Thymus (tissue), 11 donors: Measurements from ENCODE around the gene TMEM138. TPM values are rescaled to one million over a fixed set of nuclear protein-coding genes. Genes with fewer than 3 reads are reported as not detected.

Source experiments
- DNase-seq, 9 donors: peaks; one replicate each; pipeline ENCODE4 v3.0.0-alpha.2; 2013; ENCODE audit warnings: low spot score in 9 of 9, low read depth in 6 of 9, missing footprints in 1 of 9
- H3K27ac ChIP-seq, 2 donors: one replicate each; pipeline ENCODE4 v1.5.1; 2013; ENCODE audit warnings: control low read depth in 1 of 2, low read depth in 1 of 2, low read length in 1 of 2, mild to moderate bottlenecking in 1 of 2, moderate library complexity in 1 of 2
- H3K27me3 ChIP-seq, 2 donors: one replicate each; pipeline ENCODE4 v1.5.1; 2013; ENCODE audit warnings: low read length in 1 of 2; ENCODE audit not compliant: control insufficient read depth in 2 of 2, insufficient read depth in 1 of 2
- H3K36me3 ChIP-seq, 2 donors: one replicate each; pipeline ENCODE4 v1.5.1; 2013; ENCODE audit warnings: low read length in 1 of 2, mild to moderate bottlenecking in 1 of 2, moderate library complexity in 1 of 2; ENCODE audit not compliant: control insufficient read depth in 2 of 2, insufficient read depth in 2 of 2
- H3K4me1 ChIP-seq, 2 donors: one replicate each; pipeline ENCODE4 v1.5.1; 2013; ENCODE audit warnings: low read length in 2 of 2; ENCODE audit not compliant: control insufficient read depth in 2 of 2, insufficient read depth in 2 of 2
- H3K4me3 ChIP-seq, 2 donors: one replicate each; pipeline ENCODE4 v1.5.1; 2013; ENCODE audit warnings: low read length in 2 of 2, control low read depth in 1 of 2, mild to moderate bottlenecking in 1 of 2
- H3K9me3 ChIP-seq, 2 donors: one replicate each; pipeline ENCODE4 v1.5.1; 2013; ENCODE audit warnings: low read length in 1 of 2, mild to moderate bottlenecking in 1 of 2; ENCODE audit not compliant: control insufficient read depth in 2 of 2, insufficient read depth in 1 of 2
- WGBS: extraction: QIAGEN DNeasy Blood & Tissue Kit; methylation state at CpG from one replicate; pipeline ENCODE4 v1.1.7; 2013; 5-methylcytosine and 5-hydroxymethylcytosine counted together
- polyA plus RNA-seq: library from polyadenylated mRNA; stranded (reverse); fragments of 200-250 nt; gene quantifications from one replicate; pipeline ENCODE4 v1.2.3, GENCODE V29; 2013
- total RNA-seq: library from RNA; stranded (reverse); fragments of 120-200 nt; gene quantifications from one replicate; pipeline ENCODE4 v1.2.4, GENCODE V29; 2013
- donor health status: healthy.

Gene TMEM138
- total and polyA plus RNA-seq, 2 donors: 26.3 to 53.3 TPM

DNA sequence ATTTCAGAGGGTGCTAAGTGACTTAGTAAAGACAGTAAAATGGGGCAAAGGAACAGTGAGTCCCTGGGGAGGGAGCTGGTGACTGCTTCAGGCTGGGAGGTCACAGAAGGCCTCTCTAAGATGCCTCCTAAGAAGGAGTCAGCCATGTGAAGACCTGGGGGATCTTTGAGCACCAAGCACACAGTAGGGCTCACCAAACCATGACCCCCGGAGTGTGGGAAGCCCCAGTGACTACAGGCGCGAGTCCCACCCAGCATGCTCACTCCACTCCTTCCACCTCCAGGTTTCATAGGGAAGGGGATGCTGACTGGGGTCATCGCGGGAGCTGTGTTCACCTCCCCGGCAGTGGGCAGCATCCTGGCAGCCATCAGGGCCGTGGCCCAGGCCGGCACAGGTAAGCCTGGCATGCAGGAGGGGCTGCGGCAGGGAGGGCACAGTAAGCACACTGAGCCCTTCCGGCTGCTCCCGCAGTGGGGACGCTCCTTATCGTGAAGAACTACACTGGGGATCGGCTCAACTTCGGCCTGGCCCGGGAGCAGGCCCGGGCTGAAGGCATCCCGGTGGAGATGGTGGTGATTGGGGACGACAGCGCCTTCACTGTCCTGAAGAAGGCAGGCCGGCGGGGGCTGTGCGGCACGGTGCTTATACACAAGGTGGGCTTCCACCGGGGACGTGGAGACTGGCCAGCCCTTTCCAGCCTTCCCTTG is 23.2 kb upstream of the TMEM138 start:
- Histone ChIP-seq H3K36me3 (peaks cover 0 to 5% of the 10 kb centered on the region in 2 donors), H3K27ac (no peak overlapping the region), H3K9me3 (no peaks in the 10 kb centered on the region), H3K4me1 (peaks cover 3 to 20% of the 10 kb centered on the region in 2 donors), H3K4me3 (no peak overlapping the region), H3K27me3 (no peaks in the 10 kb centered on the region)
- no peak for DNase-seq
- WGBS: 94% methylated on average over 26 of the region's 26 CpGs

DNA sequence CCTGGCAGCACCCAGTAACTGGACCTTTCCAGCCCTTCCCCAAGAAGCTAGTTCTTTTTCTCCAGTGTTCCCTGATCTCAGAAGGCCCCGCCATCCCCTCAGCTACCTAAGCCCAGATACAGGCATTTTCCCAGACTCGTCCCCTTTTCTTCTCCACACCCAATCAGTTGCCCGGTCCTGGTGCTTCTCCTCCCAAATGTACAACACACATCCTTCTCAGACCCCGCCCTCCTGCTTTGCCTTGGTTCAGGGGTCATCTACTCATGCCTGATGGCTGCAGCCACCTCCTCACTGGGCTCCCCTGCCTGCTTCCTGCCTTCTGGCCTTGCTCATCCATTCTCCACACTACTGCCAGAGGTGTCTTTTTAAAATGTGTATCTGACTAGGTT is 22.7 kb upstream of the TMEM138 start:
- 98% methylated on average over 4 of the region's 4 CpGs for WGBS
- no peaks in the 10 kb centered on the region for H3K9me3 ChIP-seq
- no peaks in the 10 kb centered on the region for H3K27me3 ChIP-seq
- H3K36me3 ChIP-seq: peaks cover 0 to 5% of the 10 kb centered on the region in 2 donors
- peaks cover 3 to 15% of the 10 kb centered on the region in 2 donors for H3K4me1 ChIP-seq
- DNase-seq: no peak
- no peak overlapping the region for H3K4me3 ChIP-seq
- H3K27ac ChIP-seq: no peak overlapping the region

DNA sequence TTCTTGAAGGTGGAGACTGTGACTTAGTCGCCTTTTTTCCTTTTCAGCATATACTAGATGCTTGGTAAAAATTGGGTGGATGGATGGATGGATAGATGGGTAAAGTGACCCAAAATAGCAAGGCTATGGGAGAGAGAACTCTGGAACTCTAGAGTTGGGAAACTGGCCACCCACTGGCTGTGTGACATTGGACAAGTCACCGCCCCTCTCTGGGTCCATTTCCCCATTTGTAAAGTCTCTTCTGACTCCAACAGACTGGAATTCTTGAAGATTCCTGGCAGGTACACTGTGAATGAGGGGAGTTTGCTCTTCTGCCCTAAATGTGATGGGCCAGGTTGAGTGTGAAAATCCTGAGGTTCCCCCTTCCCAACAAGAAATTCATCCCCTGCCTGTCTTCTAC is 21.2 kb upstream of the TMEM138 start:
- WGBS: 100% methylated on average over 2 of the region's 2 CpGs
- H3K27me3 ChIP-seq: no peaks in the 10 kb centered on the region
- no peak overlapping the region for H3K4me3 ChIP-seq
- DNase-seq: no peak
- H3K9me3 ChIP-seq: no peaks in the 10 kb centered on the region
- H3K4me1 ChIP-seq: peaks cover 2 to 7% of the 10 kb centered on the region in 2 donors
- no peak overlapping the region for H3K27ac ChIP-seq
- H3K36me3 ChIP-seq: peaks cover 4 to 7% of the 10 kb centered on the region in 2 donors

DNA sequence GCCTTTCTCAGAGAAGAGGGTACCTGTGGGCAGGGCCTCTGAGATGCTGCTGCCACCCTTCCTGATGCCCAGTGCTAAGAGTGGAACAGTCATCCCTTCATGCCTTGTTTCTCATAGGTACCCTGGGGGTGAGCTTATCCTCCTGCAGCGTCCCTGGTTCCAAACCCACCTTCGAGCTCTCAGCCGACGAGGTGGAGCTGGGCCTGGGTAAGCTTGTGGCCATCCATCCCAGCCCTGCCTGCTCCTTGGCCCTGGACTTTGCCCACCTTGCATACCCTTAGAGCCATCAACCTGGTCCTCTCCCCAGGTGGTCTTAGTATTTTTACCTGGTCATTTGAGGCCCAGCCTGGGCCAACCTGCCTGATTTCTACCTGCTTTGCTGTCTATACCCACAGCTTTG is 20.5 kb upstream of the TMEM138 start:
- Histone ChIP-seq H3K36me3 (peaks cover 5 to 12% of the 10 kb centered on the region in 2 donors), H3K27ac (no peak overlapping the region), H3K4me3 (no peak overlapping the region), H3K4me1 (peaks cover 0 to 3% of the 10 kb centered on the region in 2 donors), H3K9me3 (no peaks in the 10 kb centered on the region), H3K27me3 (no peaks in the 10 kb centered on the region)
- DNase-seq: no peak
- WGBS: 100% methylated on average over 4 of the region's 4 CpGs

DNA sequence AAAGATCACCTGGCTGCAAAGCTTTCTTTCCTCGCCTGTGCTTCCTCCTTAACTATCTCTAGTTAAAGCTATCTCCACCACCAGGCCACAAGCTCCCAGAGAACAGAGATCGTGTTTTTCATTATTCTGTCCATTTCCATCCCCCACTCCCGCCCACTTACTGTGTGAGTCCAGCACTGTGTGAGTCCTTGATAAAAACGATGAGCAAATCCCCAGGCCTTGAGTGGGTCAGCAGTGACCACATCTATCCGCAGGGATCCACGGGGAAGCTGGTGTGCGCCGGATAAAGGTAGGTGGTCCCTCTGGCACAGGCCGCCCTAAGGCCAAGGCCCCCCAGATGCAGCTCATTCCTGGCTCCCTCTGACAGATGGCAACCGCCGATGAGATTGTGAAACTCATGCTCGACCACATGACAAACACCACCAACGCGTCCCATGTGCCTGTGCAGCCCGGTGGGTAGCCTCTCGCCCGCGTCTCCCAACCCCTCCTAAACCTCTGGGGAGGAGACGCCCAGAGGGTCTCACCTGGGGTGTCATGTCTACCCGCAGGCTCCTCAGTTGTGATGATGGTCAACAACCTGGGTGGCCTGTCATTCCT is 19.9 kb upstream of the TMEM138 start:
- H3K36me3 ChIP-seq: peaks cover 6 to 13% of the 10 kb centered on the region in 2 donors
- H3K9me3 ChIP-seq: no peaks in the 10 kb centered on the region
- no peak for DNase-seq
- no peak overlapping the region for H3K27ac ChIP-seq
- H3K4me1 ChIP-seq: peaks cover 0 to 3% of the 10 kb centered on the region in 2 donors
- 97% methylated on average over 20 of the region's 20 CpGs for WGBS
- no peak overlapping the region for H3K4me3 ChIP-seq
- H3K27me3 ChIP-seq: no peaks in the 10 kb centered on the region

DNA sequence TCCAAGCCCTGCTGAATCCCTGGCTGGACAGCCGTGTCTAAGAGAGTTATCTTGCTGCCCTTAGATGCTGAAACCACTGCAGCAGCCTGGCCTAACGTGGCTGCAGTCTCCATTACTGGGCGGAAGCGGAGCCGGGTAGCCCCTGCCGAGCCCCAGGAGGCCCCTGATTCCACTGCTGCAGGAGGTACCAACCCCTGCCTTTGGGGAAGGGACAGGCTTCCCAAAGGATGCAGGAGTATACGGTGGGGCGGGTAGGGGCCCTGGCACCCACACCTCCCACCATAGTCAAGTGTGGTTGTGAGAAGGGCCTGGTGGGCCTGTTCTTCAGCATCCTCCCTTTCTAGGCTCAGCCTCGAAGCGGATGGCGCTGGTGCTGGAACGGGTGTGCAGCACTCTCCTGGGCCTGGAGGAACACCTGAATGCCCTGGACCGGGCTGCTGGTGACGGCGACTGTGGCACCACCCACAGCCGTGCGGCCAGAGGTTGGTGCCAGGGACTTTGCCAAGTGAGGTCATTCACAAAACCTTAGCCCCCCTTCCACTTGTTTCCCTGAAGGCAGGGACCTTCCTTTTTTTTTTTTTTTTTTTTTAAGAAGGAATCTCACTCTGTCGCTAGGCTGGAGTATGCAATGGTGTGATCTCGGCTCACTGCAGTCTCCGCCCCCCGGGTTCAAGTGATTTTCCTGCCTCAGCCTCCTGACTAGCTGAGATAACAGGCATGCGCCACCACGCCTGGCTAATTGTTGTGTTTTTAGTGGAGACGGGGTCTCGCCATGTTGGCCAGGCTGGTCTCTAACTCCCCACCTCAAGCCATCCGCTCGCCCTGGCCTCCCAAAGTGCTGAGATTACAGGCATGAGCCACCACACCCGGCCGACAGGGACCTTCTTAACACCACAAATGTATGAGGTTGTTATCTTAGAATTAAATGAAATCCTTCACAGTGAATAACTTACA is 18.1 kb upstream of the TMEM138 start:
- Histone ChIP-seq H3K36me3 (peaks cover 20 to 22% of the 10 kb centered on the region in 2 donors), H3K4me3 (no peak overlapping the region), H3K27me3 (no peaks in the 10 kb centered on the region), H3K27ac (no peak overlapping the region), H3K4me1 (peaks cover 0 to 3% of the 10 kb centered on the region in 2 donors), H3K9me3 (no peaks in the 10 kb centered on the region)
- whole genome bisulfite sequencing: 97% methylated on average over 29 of the region's 29 CpGs
- no peak for DNase-seq

DNA sequence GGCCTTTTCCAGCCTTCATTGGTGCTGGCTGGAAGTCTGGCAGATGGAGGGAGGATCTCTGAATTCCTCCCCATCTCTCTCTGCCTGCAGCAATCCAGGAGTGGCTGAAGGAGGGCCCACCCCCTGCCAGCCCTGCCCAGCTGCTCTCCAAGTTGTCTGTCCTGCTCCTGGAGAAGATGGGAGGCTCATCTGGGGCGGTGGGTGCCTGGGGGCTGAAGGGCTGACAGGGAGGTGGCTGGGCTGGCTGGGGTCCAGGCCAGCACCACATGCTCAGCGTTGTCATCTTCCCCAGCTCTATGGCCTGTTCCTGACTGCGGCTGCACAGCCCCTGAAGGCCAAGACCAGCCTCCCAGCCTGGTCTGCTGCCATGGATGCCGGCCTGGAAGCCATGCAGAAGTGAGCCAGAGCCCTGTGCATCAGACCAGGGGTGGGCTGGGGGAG is 17.0 kb upstream of the TMEM138 start:
- H3K9me3 ChIP-seq: no peaks in the 10 kb centered on the region
- H3K36me3 ChIP-seq: peaks cover 30 to 31% of the 10 kb centered on the region in 2 donors
- no peaks in the 10 kb centered on the region for H3K27me3 ChIP-seq
- H3K4me1 ChIP-seq: peaks cover 0 to 3% of the 10 kb centered on the region in 2 donors
- WGBS: 90% methylated on average over 4 of the region's 4 CpGs
- no peak overlapping the region for H3K27ac ChIP-seq
- H3K4me3 ChIP-seq: no peak overlapping the region
- DNase-seq: no peak

DNA sequence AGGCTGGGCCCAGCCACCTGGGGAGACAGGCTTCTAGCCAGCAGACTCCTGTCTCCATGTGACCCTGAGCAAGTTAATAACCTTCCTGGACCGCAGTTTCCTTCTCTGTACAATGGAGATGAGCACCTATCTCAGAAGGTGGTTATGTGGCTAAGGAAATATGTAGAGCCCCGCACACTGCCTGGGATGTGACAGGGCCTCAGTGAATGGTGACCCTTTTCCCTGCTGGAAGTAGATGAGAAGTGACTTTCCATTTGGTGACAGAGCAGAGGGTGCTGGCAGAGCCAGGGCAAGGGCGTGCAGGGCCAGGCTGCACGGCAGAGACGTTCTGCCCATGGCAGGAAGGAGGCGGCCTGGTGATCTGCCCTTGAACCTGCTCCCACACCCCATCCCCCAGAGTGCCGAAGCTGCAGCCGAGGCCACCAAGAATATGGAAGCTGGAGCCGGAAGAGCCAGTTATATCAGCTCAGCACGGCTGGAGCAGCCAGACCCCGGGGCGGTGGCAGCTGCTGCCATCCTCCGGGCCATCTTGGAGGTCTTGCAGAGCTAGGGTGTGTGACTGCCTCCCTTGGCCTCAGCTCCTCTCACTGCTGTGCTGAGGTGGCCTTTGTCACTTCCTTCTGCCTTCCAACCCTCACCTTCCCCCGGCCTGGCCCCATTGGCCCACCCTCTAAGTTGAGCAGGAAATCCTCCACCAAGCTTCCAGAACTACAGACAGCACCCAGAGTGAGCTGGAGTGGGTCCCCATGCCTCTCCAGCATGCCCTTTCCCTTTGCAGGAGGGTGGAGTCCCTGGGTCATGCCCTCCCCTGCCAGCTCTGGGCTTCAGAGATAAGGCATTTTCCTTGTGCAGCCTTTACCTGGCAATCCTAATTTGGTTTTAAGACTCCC is 16.0 kb upstream of the TMEM138 start:
- no peaks in the 10 kb centered on the region for H3K27me3 ChIP-seq
- no peak for DNase-seq

More for the DNA sequence above, 16.0 kb upstream of the TMEM138 start:
- H3K4me1 ChIP-seq: peaks cover 0 to 3% of the 10 kb centered on the region in 2 donors
- H3K4me3 ChIP-seq: no peak overlapping the region
- 91% methylated on average over 14 of the region's 14 CpGs for WGBS
- peaks cover 38 to 39% of the 10 kb centered on the region in 2 donors for H3K36me3 ChIP-seq
- H3K9me3 ChIP-seq: no peaks in the 10 kb centered on the region
- H3K27ac ChIP-seq: no peak overlapping the region
